Body of pancreas (tissue), 4 donors: ENCODE data around the gene GINS1. TPM values are rescaled to one million over a fixed set of nuclear protein-coding genes. Genes with fewer than 3 reads are reported as not detected.

Source experiments
- ATAC-seq: fragments of 150-250 bp; one replicate; pipeline ENCODE4 v1.9.1; 2016
- DNase-seq, 4 donors: peaks; one replicate each; pipeline ENCODE4 v3.0.0-alpha.2; 2019
- H3K27ac ChIP-seq, 4 donors: fragments of 200-600 bp; sonication (generic); 1 replicate in 3 of 4; 2 replicates in 1 of 4; pipeline versions ENCODE4 v1.5.1 to v1.6.1; 2016 to 2019; ENCODE audit warnings: mild to moderate bottlenecking in 1 of 4, mixed read lengths in 1 of 4, moderate library complexity in 1 of 4
- H3K27me3 ChIP-seq, 2 donors: fragments of 200-600 bp; sonication (generic); one replicate each; pipeline ENCODE4 v1.6.0; 2016; ENCODE audit warnings: mild to moderate bottlenecking in 1 of 2
- H3K36me3 ChIP-seq, 2 donors: fragments of 200-600 bp; sonication (generic); replicated peaks in 1 of 2; 2 replicates each; pipeline ENCODE4 v1.5.1; 2016; ENCODE audit warnings: low read depth in 2 of 2; ENCODE audit not compliant: insufficient read depth in 1 of 2
- H3K4me1 ChIP-seq: fragments of 200-600 bp; sonication (generic); one replicate; pipeline ENCODE4 v1.6.0; 2016
- H3K4me3 ChIP-seq, 2 donors: fragments of 200-600 bp; sonication (generic); 1 replicate in 1 of 2; 2 replicates in 1 of 2; pipeline ENCODE4 v1.5.1; 2016 to 2019
- H3K9me3 ChIP-seq, 3 donors: fragments of 200-600 bp; sonication (generic); 1 replicate in 2 of 3; 2 replicates in 1 of 3; pipeline ENCODE4 v1.5.1; 2016
- CTCF ChIP-seq, 7 experiments: fragments of 450-650 bp in 4 of 7; fragments of 200-600 bp in 3 of 7; sonication (generic) in 3 of 7; IDR thresholded peaks; one replicate each; pipeline ENCODE4 v1.5.1; 2016 to 2019; ENCODE audit warnings: antibody characterized with exemption in 7 of 7
- POLR2A ChIP-seq, 3 donors: fragments of 450-650 bp; IDR thresholded peaks; one replicate each; pipeline ENCODE4 v1.6.1; 2016; ENCODE audit warnings: antibody characterized with exemption in 3 of 3, mild to moderate bottlenecking in 2 of 3
- WGBS, 2 donors: methylation state at CpG; one replicate each; pipeline ENCODE4 v1.1.5; 2017; 5-methylcytosine and 5-hydroxymethylcytosine counted together
- intact Hi-C: fragments of 100-400 bp; cut with DNase I; formaldehyde crosslinking; loops from one replicate; pipeline ENCODE4 v1.15.1; 2023
- total RNA-seq, 2 donors: library from RNA; depleted of rRNA; stranded (reverse); fragments of >200 nt; gene quantifications; one replicate each; pipeline ENCODE4 v1.1.0, GENCODE V29; 2016

Gene GINS1
- total RNA-seq, 2 donors from 2014 or later = 0.78 to 0.99 TPM

DNA sequence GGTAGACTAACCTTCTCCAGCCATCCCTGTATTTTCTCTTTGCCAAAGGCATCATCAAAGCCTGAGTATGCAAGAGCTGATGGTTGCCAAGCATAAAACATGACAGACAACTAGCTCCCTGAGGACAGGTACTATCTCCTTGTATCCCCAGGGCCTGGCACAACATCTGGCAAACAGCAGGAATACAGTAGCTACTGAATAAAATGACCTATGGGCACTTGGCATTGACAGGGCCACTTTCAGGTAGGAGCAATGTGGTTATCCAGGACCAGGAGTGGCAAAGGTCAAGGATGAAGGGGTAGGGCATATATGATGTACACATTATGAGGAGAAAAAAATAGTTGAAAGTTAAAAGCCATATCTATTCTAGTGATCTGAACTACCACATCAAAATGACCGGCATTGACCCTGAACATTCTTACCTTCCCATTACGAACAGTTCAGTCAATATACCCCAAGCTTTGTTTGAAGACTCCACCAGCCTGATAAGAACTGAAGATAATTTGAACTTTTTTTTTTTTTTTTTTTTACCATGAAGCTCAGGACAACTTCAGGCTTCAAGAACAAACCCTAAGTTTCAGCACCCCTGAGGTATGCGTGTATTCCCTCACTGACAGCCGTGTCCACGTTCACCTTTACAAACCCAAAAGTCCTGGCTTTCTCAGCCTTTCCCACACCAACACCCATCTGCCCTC lies 29.1 kb upstream of the GINS1 start:
- intact Hi-C loops = no loop called here
- DNase-seq = no peak
- H3K27me3 ChIP-seq = no peaks in the 10 kb centered on the region
- no peak for ATAC-seq
- H3K9me3 ChIP-seq = no peaks in the 10 kb centered on the region
- peaks cover 25% of the 10 kb centered on the region for H3K4me1 ChIP-seq
- H3K36me3 ChIP-seq = no peaks in the 10 kb centered on the region
- 52 to 59% methylated on average over 5 of the region's 5 CpGs for WGBS, 2 donors
- H3K27ac ChIP-seq = peak overlapping the region in 1 of 4 donors; percentile 7
- TF ChIP-seq POLR2A (IDR thresholded peaks at IDR 0.05) = no peak
- TF ChIP-seq CTCF (IDR thresholded peaks at IDR 0.05) = no peak
- no peak overlapping the region for H3K4me3 ChIP-seq

DNA sequence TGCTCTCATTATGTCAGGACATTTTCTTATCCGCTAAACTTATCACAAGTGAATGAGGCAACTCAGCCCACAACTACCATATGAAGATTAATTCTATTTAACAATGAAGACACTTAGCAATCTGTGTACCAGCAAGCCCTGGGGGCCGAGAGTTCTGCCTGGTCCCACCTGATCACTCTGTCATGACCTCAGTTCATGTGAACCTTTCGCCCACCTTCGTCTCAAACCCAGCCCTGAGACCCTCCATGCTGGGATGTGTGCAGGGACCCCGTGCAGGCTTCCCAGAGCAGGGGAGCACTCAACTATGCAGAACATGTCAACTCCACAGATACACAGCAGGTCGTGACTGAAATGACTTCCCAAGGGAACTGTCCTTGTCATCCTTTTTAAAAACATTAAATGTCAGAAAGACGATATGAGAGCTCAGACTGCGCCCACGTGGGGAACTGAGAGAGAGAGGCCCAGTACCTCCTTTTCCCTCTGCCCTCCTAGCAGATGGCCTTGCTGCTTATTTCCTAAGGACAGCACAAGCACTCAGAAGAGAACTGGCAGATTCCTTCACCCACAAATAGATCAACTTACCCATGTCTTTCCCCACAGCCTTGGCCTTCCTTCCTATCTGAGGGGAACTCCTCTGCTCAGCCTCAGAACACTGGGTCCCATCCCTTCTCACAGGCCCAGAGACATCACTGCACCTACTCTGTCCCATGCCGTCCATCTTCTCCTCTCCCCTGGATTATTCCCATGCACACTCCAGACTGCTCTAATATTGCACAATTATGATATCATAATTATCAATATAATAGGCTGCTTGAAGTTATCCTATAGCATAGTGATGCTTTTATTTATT lies 28.4 kb upstream of the GINS1 start:
- H3K4me1 ChIP-seq = peaks cover 32% of the 10 kb centered on the region
- no peaks in the 10 kb centered on the region for H3K36me3 ChIP-seq
- H3K27me3 ChIP-seq = no peaks in the 10 kb centered on the region
- ATAC-seq (no peak), DNase-seq (no peak)
- WGBS, 2 donors = 62 to 67% methylated on average over 10 of the region's 10 CpGs
- no peaks in the 10 kb centered on the region for H3K9me3 ChIP-seq
- no peak for TF ChIP-seq POLR2A (IDR thresholded peaks at IDR 0.05)
- TF ChIP-seq CTCF (IDR thresholded peaks at IDR 0.05) = no peak
- H3K27ac ChIP-seq = peak overlapping the region in 1 of 4 donors; percentile 7
- no peak overlapping the region for H3K4me3 ChIP-seq
- intact Hi-C loops = no loop called here

DNA sequence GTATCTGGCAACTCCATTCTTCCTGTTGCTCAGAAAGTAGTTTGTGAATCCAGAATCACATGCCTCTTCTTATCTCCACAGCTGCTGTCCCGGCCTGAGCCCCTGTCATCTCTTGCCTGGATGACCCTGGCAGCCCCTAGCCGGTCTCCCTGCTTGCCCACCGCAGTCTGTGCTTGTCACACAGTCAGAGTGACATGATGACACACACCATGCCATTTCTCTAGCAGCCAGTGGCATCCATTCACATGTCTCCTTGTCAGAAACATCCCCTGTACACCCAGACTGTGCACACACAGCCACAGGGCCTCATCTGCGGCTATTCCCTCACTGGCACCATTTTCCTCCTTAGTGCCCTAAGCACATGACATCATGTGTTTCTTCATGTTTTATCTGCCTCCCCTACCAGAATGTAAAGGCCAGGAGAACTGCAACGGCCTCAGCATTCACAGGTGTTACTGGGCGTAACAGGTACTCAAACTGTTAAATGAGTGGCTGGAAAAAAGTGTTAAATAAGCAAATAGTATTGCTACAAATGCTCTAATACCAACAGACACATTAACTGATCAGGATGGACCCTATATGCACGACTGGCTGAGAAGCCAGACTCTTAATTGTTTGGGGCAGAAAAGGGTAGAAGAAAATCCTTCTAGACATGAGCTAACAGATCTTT lies 26.4 kb upstream of the GINS1 start:
- DNase-seq = no peak
- no peaks in the 10 kb centered on the region for H3K9me3 ChIP-seq
- no peak overlapping the region for H3K4me3 ChIP-seq
- intact Hi-C loops = no loop called here
- peaks cover 42% of the 10 kb centered on the region for H3K4me1 ChIP-seq
- H3K36me3 ChIP-seq = no peaks in the 10 kb centered on the region
- TF ChIP-seq CTCF (IDR thresholded peaks at IDR 0.05) (no peak), POLR2A (IDR thresholded peaks at IDR 0.05) (no peak)
- WGBS, 2 donors = 74 to 81% methylated on average over 6 to 7 of the region's 7 CpGs
- H3K27me3 ChIP-seq = no peaks in the 10 kb centered on the region
- ATAC-seq = no peak
- no peak overlapping the region for H3K27ac ChIP-seq

- DNase-seq = no peak
- intact Hi-C loops = no loop called here
- Histone ChIP-seq H3K9me3 (no peaks in the 10 kb centered on the region), H3K27me3 (no peaks in the 10 kb centered on the region), H3K36me3 (no peaks in the 10 kb centered on the region), H3K4me1 (peaks cover 36% of the 10 kb centered on the region), H3K27ac (no peak overlapping the region), H3K4me3 (no peak overlapping the region)
- TF ChIP-seq POLR2A (IDR thresholded peaks at IDR 0.05) = no peak
- TF ChIP-seq CTCF (IDR thresholded peaks at IDR 0.05) = no peak
- 75 to 85% methylated on average over 5 of the region's 5 CpGs for WGBS, 2 donors
- no peak for ATAC-seq
Observed at GRCh38 chr20:25382704-25383370, 24.6 kb upstream of the GINS1 start.
